HepG2 (cell line): Measurements from ENCODE around the gene EFCAB11. TPM values are rescaled to one million over a fixed set of nuclear protein-coding genes. Genes with fewer than 3 reads are reported as not detected.

Experiments used
- ATAC-seq: fragments of 200-7000 bp; cut with Tn5 transposase; 3 replicates; pipeline ENCODE4 v1.9.1; 2020; ENCODE audit warnings: mild to moderate bottlenecking, moderate library complexity
- BruUV-seq: library from RNA; stranded (reverse); fragments of 400-500 nt; replicated peaks from 2 replicates; lab custom pipeline; 2021; lab: Mats Ljungman, UMichigan
- CTCF ChIA-PET: fragments of 300-600 bp; formaldehyde crosslinking; extraction: SDS; loops from one replicate; lab custom pipeline; 2021; ENCODE audit warnings: low total read pairs, inconsistent platforms, low intra/inter-chr PET ratio; lab: Yijun Ruan, JAX
- POLR2A ChIA-PET: fragments of 350-600 bp; sonication (Branson Sonifier 250); formaldehyde crosslinking; loops from one replicate; lab custom pipeline; 2020; ENCODE audit warnings: antibody characterized with exemption, inconsistent platforms; lab: Yijun Ruan, JAX
- DNase-seq: peaks from one replicate; pipeline ENCODE4 v3.0.0-alpha.2; 2015; ENCODE audit warnings: low spot score
- FAIRE-seq: peaks from 3 replicates; lab custom pipeline; 2011; peaks lifted over from hg19 to GRCh38; lab: Jason Lieb, UNC
- H2AFZ ChIP-seq: one replicate; pipeline ENCODE4 v1.6.1; 2011; ENCODE audit warnings: low read length, inconsistent platforms
- H3K27ac ChIP-seq: fragments of 300-600 bp; 3 replicates; pipeline ENCODE4 v1.8.0; 2011; ENCODE audit warnings: mixed run types, mild to moderate bottlenecking, mixed read lengths, low read length, inconsistent platforms; ENCODE audit not compliant: insufficient read depth; ENCODE audit errors: extremely low read length
- H3K27me3 ChIP-seq, 2 experiments: fragments of 200-600 bp in 1 of 2; 2 replicates in 1 of 2; 3 replicates in 1 of 2; pipeline versions ENCODE4 v1.6.0 to v1.8.0; 2011; ENCODE audit warnings: low read length in 2 of 2, mild to moderate bottlenecking in 2 of 2, moderate library complexity in 2 of 2, inconsistent platforms in 1 of 2; ENCODE audit not compliant: insufficient read depth in 2 of 2, control insufficient read depth in 1 of 2
- H3K36me3 ChIP-seq, 2 experiments: fragments of 200-600 bp in 1 of 2; replicated peaks in 1 of 2; 2 replicates in 1 of 2; 3 replicates in 1 of 2; pipeline versions ENCODE4 v1.5.1 to v1.8.0; 2011; ENCODE audit warnings: low read length in 2 of 2, inconsistent platforms in 1 of 2; ENCODE audit not compliant: insufficient read depth in 2 of 2, control insufficient read depth in 1 of 2
- H3K4me1 ChIP-seq: 2 replicates; pipeline ENCODE4 v1.5.1; 2012; ENCODE audit warnings: low read length, inconsistent platforms; ENCODE audit not compliant: insufficient read depth
- H3K4me2 ChIP-seq: 2 replicates; pipeline ENCODE4 v1.6.0; 2011; ENCODE audit warnings: low read depth, low read length, inconsistent platforms
- H3K4me3 ChIP-seq, 3 experiments: fragments of 200-600 bp in 1 of 3; sonication (generic), shearing (Covaris generic) in 1 of 3; replicated peaks in 1 of 3; 2 replicates each; pipeline ENCODE4 v1.5.1; 2011 to 2016; ENCODE audit warnings: low read length in 3 of 3, inconsistent platforms in 2 of 3, low read depth in 2 of 3, mild to moderate bottlenecking in 2 of 3, control low read depth in 1 of 3, mixed read lengths in 1 of 3; ENCODE audit not compliant: insufficient read depth in 1 of 3
- H3K79me2 ChIP-seq: one replicate; pipeline ENCODE4 v1.6.1; 2011; ENCODE audit warnings: low read length, inconsistent platforms; ENCODE audit not compliant: insufficient read depth
- H3K9ac ChIP-seq: 2 replicates; pipeline ENCODE4 v1.6.0; 2011; ENCODE audit warnings: mild to moderate bottlenecking, low read depth, low read length, inconsistent platforms; ENCODE audit not compliant: insufficient read depth
- H3K9me3 ChIP-seq: 2 replicates; pipeline ENCODE4 v1.5.1; 2012; ENCODE audit warnings: mild to moderate bottlenecking, low read length
- H4K20me1 ChIP-seq: 2 replicates; pipeline ENCODE4 v1.6.0; 2011; ENCODE audit warnings: inconsistent platforms, mild to moderate bottlenecking, low read length, moderate library complexity; ENCODE audit not compliant: insufficient read depth
- MBD4 ChIP-seq: IDR thresholded peaks from 2 replicates; pipeline ENCODE4 v1.6.1; 2012; ENCODE audit warnings: low read length, inconsistent platforms, borderline replicate concordance
- THYN1 ChIP-seq: sonication (generic); formaldehyde crosslinking; IDR thresholded peaks from 2 replicates; pipeline ENCODE4 v1.8.1; 2023; ENCODE audit warnings: low read depth, mild to moderate bottlenecking, moderate library complexity, missing genetic modification reagents, borderline replicate concordance
- ZNF569 ChIP-seq: sonication (generic); formaldehyde crosslinking; IDR thresholded peaks from 2 replicates; pipeline ENCODE4 v1.5.0; 2020; ENCODE audit warnings: mild to moderate bottlenecking, missing genetic modification reagents, moderate library complexity, borderline replicate concordance
- ZNF790 ChIP-seq: sonication (generic); formaldehyde crosslinking; IDR thresholded peaks from 2 replicates; pipeline ENCODE4 v1.8.0; 2022; ENCODE audit warnings: missing genetic modification reagents, mild to moderate bottlenecking, borderline replicate concordance
- WGBS: methylation state at CpG from one replicate; pipeline ENCODE4 v1.1.6; 2017; ENCODE audit warnings: low lambda C conversion rate; 5-methylcytosine and 5-hydroxymethylcytosine counted together
- in situ Hi-C: cut with HindIII; loops from 2 replicates; pipeline ENCODE4 v1.10.0; 2017; ENCODE audit warnings: low pct_unique_long_range_greater_than_20kb; ENCODE audit not compliant: extremely low pct_ligation_motif_present
- intact Hi-C: fragments of 100-400 bp; cut with micrococcal nuclease; formaldehyde crosslinking; loops from one replicate; pipeline ENCODE4 v1.10.0; 2022; ENCODE audit not compliant: unreplicated experiment
- polyA plus RNA-seq, 8 experiments: library from polyadenylated mRNA; depleted of rRNA in 3 of 8; stranded (reverse) in 7 of 8; unstranded in 1 of 8; fragments of >200 nt; fragmentation: Illumina TruSeq in 4 of 8; extraction: Trizol in 4 of 8; gene quantifications; 2 replicates each; pipeline versions ENCODE4 v1.2.1 to v1.2.3, GENCODE V29; 2011 to 2016; ENCODE audit warnings: low read depth in 4 of 8, missing spikeins in 1 of 8, mixed read lengths in 1 of 8; ENCODE audit not compliant: insufficient read depth in 1 of 8
- total RNA-seq, 5 experiments: library from RNA; depleted of rRNA; stranded (reverse); fragments of >200 nt; fragmentation: Illumina TruSeq; extraction: Trizol; gene quantifications; 2 replicates each; pipeline ENCODE4 v1.2.3, GENCODE V29; 2016; ENCODE audit warnings: low read depth in 1 of 5
- TF ChIP-seq, protein P1 (sequence below): sonication (generic); formaldehyde crosslinking; IDR thresholded peaks from 2 replicates; pipeline ENCODE4 v1.5.1; 2020; ENCODE audit warnings: missing genetic modification reagents, mild to moderate bottlenecking, borderline replicate concordance
- TF ChIP-seq, protein P2 (sequence below): IDR thresholded peaks from 2 replicates; pipeline ENCODE4 v1.6.1; 2016; ENCODE audit warnings: missing compliant biosample characterization, missing genetic modification reagents, borderline replicate concordance
- TF ChIP-seq, protein P3 (sequence below): sonication (generic); formaldehyde crosslinking; IDR thresholded peaks from 2 replicates; pipeline ENCODE4 v1.5.0; 2020; ENCODE audit warnings: missing genetic modification reagents

The EFCAB11 gene
- total and polyA plus RNA-seq, 2 of the 13 experiments (the other 11 are each of a cell fraction or from before 2014, with no cell fraction given), result 8.2 to 31.5 TPM

DNA sequence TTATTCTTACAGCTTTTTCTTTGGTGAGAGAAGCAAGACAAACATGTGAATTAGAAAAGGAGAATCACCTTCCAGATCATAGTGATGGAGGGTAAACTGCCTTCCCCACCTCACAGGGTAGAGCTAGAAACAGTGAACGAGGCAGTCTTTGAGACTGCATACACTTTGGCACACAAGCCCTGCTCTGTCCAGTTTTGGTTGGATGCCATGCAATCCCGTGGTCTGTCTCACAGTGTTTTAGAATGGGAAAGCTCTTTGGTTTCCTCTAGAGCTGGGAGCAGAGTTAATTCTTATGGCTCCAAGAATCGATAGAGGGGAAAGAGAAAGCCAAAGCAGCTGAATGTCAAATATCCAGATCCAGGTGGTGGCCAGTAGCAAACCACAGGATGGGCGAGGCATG is 23.1 kb upstream of the EFCAB11 start:
- no peak for FAIRE-seq
- no peaks in the 10 kb centered on the region for H4K20me1 ChIP-seq
- no peaks in the 10 kb centered on the region for H3K79me2 ChIP-seq
- TF ChIP-seq ZNF790 (CRISPR knock-in tag) (no peak), ZNF569 (CRISPR knock-in tag) (no peak), MBD4 (no peak), THYN1 (CRISPR knock-in tag) (no peak)
- TF ChIP-seq, protein P1, sequence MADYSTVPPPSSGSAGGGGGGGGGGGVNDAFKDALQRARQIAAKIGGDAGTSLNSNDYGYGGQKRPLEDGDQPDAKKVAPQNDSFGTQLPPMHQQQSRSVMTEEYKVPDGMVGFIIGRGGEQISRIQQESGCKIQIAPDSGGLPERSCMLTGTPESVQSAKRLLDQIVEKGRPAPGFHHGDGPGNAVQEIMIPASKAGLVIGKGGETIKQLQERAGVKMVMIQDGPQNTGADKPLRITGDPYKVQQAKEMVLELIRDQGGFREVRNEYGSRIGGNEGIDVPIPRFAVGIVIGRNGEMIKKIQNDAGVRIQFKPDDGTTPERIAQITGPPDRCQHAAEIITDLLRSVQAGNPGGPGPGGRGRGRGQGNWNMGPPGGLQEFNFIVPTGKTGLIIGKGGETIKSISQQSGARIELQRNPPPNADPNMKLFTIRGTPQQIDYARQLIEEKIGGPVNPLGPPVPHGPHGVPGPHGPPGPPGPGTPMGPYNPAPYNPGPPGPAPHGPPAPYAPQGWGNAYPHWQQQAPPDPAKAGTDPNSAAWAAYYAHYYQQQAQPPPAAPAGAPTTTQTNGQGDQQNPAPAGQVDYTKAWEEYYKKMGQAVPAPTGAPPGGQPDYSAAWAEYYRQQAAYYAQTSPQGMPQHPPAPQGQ (CRISPR knock-in tag), result no peak
- TF ChIP-seq, protein P2, sequence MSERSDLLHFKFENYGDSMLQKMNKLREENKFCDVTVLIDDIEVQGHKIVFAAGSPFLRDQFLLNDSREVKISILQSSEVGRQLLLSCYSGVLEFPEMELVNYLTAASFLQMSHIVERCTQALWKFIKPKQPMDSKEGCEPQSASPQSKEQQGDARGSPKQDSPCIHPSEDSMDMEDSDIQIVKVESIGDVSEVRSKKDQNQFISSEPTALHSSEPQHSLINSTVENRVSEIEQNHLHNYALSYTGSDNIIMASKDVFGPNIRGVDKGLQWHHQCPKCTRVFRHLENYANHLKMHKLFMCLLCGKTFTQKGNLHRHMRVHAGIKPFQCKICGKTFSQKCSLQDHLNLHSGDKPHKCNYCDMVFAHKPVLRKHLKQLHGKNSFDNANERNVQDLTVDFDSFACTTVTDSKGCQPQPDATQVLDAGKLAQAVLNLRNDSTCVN (CRISPR knock-in tag), result no peak
- TF ChIP-seq, protein P3, sequence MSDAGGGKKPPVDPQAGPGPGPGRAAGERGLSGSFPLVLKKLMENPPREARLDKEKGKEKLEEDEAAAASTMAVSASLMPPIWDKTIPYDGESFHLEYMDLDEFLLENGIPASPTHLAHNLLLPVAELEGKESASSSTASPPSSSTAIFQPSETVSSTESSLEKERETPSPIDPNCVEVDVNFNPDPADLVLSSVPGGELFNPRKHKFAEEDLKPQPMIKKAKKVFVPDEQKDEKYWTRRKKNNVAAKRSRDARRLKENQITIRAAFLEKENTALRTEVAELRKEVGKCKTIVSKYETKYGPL (CRISPR knock-in tag), result no peak
- TF ChIP-seq, all 625 proteins: peak for 0
- Histone ChIP-seq H3K36me3 (peaks cover 11 to 58% of the 10 kb centered on the region in 2 experiments; a peak in 4 of 5 replicates), H3K9me3 (no peaks in the 10 kb centered on the region), H3K4me3 (no peak overlapping the region), H3K4me1 (no peaks in the 10 kb centered on the region), H3K27ac (no peak overlapping the region), H2AFZ (no peak overlapping the region), H3K4me2 (no peak overlapping the region), H3K27me3 (no peaks in the 10 kb centered on the region), H3K9ac (no peak overlapping the region)
- no peak for DNase-seq
- in situ Hi-C loops (no loop called here), intact Hi-C loops (no loop called here)
- no TSS peak for BruUV-seq
- ChIA-PET CTCF (no interaction called here), POLR2A (no interaction called here)
- ATAC-seq, result no peak
- 86% methylated on average over 4 of the region's 4 CpGs for WGBS
